Activated T-cell treated with anti-CD3 and anti-CD28 coated beads, Interleukin-2, amount 50 U/mL, for 1 hour (primary cell): ENCODE data around the gene JADE1.
A peak's percentile ranks its signal among the peaks of the same experiment; 100 is the strongest.

Source experiments
- DNase-seq: peaks from one replicate; pipeline ENCODE4 v3.0.0-alpha.2; 2020

The JADE1 gene

DNA sequence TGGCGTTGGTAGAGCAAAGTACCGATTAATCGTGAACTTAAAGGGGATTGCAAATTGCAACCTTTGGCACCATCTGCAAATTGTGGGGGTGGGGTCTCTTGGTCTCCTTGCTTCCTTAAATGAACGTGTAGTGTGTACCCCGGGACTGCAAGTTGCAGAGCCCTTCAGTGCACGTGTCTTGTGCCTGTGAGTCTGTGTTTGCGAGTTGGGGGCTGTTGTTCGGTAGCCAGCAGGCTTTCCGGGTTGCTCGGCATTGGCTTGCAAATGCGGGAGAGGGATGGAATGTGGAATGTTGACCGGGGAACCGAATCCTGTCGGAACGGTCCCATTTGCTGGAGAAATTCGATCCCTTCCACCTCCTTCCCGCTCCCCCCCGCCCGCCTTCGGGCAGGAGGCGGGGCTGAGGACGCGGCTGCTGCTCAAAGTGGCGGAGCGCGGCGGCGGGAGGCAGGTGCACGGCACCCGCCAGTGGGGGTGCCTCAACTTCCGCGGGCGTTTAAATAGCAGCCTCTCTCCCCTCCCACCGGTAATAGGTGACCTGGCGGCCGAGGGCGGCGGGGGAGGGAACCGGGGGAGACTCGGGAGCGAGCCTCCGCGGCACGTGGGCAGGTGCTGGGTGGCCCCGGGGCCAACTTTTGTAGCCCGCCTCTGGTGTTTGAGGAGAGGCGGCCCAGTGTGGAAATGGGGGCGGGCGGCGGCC, 1.5 kb downstream of the JADE1 start:
- peak; percentile 81 for DNase-seq

DNA sequence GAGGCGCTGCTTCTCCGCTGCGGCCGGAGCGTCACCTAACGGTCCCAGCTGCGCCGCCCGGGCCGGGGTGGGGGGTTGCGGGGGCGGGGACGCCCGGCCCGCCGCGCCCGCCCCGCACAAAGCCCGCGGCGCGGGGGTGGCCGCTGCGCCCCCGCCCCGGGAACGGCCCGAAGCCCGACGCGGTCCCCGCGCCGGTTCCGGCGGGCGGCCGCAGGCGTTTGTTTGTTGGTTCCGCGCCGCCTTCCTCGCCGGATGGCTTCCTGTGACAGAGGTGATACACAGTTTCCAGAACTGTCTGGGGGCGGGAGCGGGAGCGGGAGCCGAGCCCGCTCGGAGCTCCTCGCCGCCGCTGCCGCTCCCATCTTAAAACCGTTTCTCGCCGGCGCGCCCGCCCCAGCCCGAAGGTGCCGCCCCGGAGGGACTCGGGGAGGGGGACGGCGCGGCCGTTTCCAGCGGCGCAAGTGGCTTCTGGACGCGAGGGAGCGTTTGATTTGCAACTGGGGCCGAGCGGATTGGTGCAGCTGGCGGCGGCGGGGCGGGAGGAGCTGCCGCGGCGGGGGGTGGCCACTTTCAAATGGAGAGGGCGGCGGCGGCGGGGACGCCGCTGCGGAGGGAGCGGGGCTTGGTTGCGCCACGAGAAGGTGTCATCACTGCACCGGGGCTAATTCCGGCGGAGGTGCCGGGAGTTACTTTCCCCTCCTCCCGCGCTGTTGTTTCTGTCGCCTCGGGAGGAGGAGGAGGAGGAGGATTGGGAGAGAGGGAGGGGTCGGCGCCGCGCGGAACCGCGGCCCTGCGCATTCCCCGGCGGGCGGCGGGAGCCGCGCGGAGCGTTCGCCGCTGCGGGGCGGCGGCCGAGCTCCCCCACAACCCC, 2.3 kb downstream of the JADE1 start:
- DNase-seq, result peak; percentile 81

DNA sequence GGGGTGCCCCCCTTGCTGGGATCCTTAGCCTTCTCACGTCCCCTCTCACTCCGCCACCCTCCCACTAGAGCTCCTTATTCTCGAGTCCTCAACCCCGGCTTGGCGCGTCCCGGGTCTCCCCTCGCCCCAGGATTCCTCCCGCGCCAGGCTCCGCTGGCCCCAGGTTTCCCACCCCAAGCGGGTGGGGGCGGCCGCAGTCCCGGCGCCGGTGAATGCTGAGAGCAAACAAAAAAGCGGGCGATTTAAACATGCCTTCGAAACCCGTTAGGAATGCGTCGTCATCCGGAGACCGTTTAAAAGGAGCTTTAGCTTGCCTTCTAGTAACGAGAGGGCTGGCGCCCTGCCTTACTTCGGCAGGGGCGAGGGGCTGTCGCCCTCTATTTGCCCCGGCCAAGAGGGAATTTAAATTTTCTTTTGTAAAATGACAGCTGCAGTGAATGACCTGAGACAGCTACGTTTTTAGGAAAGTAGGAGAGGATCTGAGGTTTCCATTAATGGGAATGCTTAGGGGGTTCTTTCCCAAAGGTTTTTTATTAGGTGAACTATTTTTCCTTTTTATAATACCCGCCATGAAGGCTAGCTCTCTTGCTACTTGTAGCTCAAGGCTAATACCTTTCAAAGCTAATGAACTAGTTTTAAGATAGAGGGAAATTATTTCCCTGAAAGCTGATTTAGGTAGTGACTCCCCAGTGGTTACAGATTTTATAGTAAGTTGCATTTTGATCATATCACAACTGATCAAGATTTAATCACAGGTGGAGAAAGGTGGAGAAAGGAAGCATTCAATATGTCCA, 3.1 kb downstream of the JADE1 start:
- DNase-seq, result no peak

DNA sequence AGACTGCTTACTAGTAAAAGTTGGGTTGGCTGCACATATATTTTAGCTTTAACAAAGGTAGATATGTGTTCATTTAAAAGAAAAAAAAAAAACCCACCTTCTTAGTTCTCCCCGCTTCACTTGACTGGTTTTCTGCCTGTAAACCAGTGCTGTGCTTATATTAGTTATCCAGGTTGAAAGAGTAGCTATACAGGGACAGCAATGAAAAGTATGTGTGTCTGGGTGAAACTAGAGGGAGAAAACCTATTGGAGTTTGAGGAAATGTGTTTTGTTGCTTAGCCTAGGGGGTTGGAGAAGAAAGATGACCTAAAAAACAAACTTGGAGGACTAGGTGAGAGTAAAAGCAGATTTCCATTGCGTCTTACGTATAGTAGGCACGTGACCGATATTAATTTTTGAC, 4.5 kb downstream of the JADE1 start:
- DNase-seq, result no peak

DNA sequence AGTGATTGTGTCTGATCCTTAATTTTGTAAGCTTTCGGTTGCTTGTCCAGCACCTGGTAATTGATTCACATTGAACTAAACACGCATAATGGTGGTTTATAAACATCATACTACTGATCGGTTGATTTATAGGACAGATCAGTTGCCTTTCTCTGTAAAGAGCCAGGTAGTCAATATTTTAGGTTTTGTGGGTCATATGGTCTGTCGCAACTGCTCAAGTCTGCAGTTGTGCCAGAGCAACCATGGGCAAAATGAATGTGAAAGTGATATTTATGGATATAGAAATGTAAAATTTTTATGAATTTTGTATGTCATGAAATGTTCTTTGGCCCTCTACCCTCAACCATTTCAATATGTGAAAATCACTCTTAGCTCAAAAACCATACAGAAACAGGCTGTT, 8.9 kb downstream of the JADE1 start:
- no peak for DNase-seq

DNA sequence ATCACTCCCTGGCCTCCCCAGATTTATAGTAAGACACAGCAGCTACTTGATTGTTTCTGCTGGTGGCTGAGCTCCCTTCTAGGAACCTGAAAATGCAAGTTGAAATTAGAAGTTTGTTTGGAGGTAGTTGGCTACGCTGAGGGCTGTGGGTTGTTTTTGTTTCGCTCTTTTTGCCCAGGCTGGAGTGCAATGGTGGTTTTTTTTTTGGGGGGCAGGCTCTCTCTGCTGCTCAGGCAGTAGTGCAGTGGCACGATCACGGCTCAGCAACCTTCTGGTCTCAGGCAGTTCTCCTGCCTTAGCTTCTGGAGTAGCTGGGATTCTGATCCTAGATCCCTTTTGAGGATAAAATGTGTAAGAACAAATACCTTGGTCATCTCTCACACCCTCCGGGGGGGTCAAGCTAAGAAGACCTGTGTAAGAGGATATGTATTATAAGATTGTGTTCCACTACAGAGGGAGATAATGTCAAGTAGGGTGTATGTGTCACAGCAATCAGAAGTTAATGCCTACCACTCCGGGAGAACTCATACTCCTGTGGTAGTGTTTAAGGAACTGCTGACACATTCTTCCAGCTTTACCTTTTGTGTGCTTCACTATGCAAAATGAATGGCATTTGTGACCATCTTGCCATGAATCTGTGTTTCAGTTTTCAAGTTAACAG, 9.7 kb downstream of the JADE1 start:
- no peak for DNase-seq

DNA sequence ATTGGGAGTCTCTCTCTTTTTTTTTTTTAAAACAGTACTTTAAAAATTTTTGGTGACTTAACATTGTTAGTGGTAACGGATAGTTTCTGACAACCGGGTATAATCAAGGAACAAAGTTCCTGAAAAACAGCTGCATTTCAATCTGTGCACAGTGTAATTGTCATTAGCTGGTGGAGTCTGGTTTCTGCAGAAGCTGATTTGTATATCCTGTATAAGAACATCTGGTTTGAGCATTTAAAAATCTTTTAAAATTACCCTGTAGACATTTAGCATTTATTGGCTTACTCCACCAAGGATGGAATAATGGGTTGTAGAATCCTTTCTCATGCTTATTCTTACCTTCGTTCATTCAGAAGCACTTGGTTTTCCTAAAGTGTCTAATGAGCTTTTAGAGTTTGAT, 11.2 kb downstream of the JADE1 start:
- no peak for DNase-seq

DNA sequence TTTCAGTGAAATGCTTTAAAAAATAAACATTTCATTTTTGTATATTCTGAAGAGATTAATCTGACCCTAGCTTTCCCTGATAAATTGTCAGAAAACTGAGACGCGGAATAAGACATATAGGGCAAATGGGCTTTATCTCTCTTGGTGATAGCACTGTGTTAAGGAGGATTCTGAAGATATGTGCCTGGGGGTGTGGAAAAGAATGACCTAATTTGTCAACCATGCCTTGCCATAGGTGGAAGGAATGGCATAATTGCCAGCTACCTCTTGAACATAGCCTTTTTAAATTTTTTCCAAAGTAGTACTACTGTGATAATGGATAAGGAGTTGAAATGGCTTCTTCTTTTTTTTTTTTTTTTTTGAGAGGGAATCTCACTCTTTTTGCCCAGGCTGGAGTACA, 11.7 kb downstream of the JADE1 start:
- DNase-seq, result no peak

DNA sequence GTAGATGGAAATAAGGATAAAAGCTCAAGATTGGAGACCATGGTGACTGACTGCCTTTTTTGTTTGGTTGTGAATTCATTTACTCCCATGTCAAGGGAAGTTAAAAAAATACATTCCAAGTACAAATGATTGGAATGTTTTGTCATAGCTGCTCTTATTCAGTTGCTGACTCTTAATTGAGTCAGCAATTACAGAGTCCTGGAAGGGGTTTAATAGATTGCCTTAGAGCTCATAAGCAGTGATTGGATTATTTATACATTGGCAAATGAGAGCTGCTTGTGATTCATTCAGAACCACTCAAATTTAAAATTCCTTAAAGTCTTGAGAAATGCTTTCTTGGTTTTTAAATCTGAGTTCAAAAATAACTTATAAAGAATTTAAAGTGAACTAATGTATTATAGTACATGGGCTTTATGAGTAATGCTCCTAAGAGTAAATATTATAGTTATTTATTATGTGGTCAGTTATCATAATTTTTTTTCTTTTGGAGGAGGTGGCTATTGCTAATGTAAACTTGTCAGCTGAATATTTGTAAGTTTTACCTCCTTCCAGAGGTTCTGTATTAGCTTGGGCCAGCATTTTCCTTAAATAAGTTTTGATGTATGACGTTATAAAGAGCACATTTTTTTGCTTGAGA, 13.6 kb downstream of the JADE1 start:
- no peak for DNase-seq

DNA sequence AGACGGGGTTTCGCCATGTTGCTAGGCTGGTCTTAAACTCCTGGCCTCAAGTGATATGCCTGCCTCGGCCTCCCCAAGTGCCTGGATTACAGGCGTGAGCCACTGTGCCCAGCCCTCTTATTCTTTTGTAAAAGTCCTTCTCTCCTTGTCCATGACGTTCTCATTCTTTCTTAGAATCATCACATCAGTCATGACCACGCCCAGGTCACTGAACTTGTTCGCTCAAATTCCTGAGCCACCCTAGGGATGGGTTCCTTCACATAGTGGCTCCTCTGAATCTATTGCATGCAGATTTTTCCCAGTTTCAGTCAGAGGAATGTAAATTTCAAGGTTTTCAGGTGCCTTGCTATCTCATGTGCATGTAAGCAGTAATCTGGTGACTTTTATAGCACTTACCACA, 15.7 kb downstream of the JADE1 start:
- no peak for DNase-seq

DNA sequence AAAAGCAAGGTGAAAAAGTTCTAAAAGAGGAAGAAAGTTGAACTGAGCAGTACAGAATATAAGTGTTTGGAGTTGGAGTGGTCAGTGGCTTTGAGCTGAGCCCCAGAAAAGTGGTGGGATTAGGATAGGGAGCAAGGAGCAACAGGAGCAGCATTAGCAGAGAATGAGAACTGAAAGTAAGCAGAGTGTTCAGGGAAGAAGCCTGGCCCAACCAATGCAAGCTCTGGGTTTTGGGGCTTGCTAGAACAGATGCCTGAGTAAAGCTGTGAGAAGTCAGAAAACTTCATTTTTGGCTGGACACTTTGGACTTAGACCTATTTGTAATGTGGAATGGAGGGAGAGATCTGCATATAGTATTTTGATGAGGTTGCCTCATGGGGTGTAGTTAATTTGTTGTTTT, 17.8 kb downstream of the JADE1 start:
- no peak for DNase-seq

DNA sequence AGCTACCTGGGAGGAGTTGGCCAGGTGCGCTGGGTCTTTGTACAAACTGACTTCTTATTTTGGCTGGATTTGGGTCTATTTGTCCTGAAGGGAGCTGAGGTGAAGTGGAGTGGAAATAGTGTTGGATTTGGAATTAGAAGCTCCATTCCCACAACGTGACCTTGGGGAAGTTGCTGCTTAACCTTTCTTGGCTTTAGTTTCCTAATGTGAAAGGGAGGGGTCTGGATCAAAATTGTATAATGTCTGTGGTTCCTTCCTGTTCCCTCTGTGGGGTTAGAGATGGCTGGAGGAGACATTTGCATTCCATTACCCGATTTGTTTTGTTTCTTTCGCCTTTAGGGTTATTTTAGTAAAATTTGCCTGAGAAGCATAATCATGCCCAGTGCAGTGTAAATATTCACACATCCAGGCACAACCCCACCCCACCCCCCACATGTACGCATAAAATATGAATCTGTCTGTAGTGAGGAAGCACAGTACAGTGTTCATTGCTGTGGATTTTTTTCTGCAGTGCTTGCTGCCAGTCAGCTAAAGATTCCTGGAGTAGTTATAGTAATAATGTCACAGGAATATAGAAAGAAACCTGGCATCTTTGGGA, 21.5 kb downstream of the JADE1 start:
- no peak for DNase-seq

DNA sequence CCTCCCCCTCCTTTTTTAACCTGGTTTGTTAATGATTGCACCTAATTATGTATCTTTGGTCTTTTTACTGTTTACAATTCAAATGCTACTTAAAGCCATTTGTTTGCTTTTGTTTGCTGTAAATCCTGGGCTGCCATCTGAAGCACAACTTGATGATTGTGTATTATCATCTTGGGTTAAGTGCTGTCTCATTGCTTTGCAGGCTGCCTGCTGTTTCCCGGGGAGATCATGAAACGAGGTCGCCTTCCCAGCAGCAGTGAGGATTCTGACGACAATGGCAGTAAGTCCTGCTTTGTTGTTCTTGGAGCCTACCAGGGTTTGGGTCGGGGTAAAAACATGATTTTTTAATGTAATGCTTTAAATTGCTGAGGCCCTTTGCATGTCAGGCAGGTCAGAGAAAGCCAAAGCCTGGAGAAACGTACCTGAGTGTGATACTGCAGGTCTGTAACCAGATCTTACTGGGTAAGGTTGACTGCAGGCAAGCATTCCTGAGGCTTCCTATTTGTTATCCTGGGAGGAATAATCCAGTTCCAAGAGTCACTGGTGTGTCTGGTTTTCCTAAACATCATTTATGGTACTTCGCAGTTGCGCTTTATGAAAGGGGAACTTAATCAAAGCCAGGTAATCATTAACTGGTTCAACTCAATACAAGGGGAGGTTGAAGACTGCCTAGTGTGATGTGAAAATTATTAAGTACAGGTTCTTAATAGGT, 22.2 kb downstream of the JADE1 start:
- no peak for DNase-seq

DNA sequence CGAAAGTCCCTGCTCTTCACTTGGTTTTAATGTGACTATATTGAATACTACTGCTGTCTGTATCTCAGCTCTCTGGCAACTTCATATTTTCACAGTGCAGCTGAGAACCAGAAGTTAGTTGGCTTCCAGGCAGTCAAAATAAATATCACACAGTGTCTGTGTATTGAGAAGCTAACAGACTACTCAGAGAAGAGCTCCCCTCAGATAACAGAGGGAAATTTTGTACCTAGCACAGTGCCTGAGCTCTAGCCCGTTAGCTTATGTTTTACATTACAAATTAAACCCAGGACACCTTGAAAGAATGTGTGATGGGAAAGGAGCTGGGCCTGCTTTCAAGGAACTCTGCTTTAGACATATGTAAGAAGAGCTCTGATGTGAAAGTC, 22.7 kb downstream of the JADE1 start:
- DNase-seq, result no peak

DNA sequence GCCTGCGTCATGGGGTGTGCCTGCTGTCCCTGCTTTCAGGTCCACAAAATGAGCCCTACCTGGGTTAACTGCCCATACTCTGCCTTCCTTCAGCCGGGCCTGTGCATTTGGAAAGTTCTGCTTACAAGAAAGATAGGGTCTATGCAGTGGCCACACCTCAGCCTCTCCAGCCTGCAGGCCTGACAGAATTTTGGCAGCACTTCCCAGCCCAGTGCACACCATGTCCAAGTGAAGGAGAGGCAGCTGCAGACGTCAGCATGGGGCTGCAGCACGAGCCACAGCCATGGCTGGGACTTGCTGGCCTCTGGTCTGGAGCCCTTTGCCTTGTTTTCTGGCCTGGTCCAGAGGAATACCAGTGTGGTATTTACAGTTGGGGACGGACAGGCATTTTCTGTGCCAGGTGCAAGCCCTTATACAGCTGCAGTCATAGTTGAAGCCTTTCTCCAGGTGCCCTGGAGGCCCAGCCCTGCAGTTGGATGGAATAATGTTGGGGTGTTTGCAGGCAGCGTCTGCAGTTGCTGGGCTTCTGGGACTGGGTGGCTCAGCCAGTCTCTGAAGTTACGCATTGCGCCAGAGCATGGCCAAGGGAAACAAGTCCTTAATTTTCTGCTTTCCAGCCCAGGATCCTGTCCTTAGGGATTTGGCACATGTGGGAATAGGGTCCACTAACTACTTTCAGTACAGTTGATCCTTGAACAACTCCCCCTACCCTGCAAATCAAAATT, 26.2 kb downstream of the JADE1 start:
- DNase-seq, result no peak

DNA sequence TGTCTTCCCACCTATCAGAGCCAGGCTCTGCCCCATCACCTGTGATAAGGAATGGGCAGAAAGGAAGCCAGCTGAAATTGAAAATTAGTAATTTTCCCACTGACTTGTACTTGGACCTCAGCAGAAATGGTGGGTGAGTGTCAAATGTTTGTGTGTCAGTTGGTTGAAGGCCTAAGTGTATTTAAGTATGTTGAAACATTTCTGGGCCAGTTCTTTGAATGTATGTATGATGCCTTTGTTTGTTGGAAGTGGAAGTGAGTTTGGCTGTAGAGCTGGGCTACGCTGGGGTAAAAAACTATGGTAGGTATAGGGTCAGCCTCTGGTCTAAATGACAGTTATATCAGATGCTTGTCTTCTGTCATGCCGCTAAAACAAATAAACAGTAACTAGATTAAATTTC, 27.7 kb downstream of the JADE1 start:
- no peak for DNase-seq

DNA sequence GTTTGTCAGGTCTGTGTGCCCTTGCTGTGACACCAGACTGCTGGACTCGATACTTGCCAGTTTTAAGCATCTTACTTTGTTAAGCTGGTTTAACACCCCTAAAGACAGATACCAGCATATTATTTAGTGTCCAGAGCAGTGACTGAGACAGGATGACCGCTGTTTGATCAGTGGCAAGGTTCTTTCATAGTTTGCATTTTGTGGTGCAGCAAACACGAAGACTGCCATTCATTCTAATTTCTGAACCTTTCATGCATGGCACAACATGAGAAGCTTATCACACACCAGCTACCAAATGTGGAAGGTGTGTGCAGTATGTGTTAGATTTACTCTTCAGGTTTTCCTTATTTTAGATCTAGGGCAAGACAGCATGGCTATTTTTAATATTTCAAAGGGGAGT, 28.2 kb downstream of the JADE1 start:
- DNase-seq, result no peak

DNA sequence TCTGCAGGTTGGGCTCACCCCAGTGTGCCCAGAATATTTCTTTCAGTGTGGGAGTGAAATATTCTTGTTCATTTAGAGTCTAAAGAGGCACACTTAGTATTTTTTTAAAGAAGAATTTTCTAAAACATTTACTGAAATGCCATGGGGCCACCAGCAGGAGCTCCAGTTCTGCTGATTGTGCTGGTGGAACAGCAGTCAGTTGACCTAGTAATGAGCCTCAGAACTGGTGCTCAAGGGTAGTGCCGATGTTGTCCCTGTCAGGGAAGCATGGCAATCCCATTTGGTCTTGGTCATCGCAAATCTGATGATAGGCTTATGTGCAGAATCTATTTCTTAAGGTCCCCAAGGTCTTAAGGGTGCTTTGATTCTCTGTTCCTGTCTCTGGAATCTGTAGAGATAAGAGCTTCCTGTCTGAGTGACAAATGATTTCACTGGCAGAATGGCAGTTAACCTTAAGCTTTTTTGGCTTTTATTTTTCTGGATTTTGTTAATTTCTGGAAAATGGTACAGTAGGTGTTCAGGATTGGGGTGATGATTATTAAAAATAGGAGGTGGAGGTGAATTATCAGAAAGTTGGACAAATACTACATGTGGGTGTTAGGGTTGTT, 31.3 kb downstream of the JADE1 start:
- DNase-seq, result no peak

DNA sequence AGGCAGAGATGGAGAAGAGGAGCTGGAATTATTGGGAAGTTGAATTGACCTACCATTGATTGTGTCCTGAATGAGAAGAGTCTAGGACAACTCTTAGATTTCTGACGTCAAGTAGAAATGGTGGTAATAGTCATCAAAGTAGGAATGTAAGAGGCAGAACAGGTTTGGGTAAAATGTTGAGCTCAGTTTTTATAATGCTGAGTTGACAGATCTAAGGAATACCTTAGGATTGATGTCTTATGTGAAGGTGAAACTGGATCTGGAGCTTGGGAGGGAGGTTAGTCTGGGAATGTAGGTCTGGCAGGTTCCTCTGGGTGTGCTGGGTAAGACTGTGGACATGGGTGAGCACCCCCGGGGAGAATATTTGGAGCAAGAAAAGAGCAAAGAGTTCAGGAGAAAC, 31.9 kb downstream of the JADE1 start:
- DNase-seq, result no peak

DNA sequence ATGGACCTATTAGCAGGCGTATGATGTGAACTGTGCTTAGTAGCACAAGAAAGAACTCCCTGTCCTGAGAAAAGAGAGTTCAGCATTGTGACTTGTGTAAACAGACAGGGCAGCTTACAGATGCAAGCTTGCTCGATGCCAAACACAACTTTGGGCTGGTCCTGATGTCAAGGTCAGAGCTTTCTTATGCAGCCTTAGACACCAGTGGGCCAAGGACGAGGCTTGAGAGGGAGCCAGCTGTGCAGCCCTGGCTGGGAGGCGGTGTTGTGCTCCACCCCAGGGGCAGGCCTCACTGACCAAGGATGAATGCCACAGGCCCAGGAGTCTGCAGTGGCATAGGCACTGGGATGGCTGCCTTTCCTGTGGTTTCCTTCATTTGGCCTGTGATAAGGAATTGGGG, 35.4 kb downstream of the JADE1 start:
- no peak for DNase-seq
